VCaP (cell line): ENCODE results near the gene SOX18.

ENCODE experiments used
- H3K27ac ChIP-seq: fragments of 450-650 bp; 2 replicates; pipeline ENCODE4 v1.5.1; 2017
- TF ChIP-seq, protein P1 (sequence below): fragments of 450-650 bp; conservative IDR thresholded peaks from 2 replicates; pipeline ENCODE4 v1.5.1; 2017; ENCODE audit warnings: mild to moderate bottlenecking, moderate library complexity

Gene SOX18

DNA sequence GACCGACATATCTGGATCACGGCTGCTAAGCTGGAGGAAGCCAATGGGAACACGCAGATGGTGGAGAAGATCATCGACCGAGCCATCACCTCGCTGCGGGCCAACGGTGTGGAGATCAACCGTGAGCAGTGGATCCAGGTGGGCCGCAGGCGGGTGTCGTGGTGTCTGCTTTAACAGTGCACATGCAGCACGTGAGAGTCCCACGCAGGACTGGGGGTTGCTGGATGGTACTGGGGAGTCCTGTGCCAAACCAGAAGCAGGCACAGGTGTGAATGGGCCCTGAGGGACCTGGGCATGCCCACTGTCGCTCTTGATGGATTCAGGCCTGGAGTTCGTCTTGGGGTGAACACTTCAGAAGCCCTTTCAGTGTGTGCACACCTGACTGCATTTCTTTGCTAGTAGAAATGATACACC is 38.1 kb downstream of the SOX18 start:
- TF ChIP-seq, protein P1, sequence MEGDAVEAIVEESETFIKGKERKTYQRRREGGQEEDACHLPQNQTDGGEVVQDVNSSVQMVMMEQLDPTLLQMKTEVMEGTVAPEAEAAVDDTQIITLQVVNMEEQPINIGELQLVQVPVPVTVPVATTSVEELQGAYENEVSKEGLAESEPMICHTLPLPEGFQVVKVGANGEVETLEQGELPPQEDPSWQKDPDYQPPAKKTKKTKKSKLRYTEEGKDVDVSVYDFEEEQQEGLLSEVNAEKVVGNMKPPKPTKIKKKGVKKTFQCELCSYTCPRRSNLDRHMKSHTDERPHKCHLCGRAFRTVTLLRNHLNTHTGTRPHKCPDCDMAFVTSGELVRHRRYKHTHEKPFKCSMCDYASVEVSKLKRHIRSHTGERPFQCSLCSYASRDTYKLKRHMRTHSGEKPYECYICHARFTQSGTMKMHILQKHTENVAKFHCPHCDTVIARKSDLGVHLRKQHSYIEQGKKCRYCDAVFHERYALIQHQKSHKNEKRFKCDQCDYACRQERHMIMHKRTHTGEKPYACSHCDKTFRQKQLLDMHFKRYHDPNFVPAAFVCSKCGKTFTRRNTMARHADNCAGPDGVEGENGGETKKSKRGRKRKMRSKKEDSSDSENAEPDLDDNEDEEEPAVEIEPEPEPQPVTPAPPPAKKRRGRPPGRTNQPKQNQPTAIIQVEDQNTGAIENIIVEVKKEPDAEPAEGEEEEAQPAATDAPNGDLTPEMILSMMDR = no peak
- no peak overlapping the region for H3K27ac ChIP-seq

DNA sequence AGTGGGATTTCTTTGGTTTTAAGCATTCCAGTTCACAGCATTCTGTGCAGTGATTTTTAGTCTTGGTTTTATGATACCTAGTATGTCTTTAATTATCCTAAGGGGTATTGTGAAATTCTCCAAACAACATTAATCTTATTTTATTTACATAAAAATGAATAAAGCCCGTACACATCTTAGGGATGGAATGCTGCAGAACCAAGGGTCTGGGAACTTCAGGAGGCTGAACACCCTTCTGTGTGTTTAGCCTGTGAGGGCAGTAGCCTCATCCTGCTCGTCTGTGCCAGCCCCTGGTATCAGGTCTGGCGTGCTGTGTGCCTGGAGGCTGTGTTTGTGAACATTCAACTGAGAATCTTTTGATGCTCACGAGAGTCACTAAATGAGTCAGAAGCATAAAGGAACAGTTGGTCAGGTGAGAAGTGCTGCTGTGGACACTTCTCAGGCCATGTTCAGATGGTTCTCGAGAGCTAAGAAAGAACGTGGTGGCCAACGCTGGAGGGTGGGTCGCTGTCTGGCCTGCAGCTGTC is 38.7 kb downstream of the SOX18 start:
- H3K27ac ChIP-seq = no peak overlapping the region
- TF ChIP-seq, protein P1 = no peak

DNA sequence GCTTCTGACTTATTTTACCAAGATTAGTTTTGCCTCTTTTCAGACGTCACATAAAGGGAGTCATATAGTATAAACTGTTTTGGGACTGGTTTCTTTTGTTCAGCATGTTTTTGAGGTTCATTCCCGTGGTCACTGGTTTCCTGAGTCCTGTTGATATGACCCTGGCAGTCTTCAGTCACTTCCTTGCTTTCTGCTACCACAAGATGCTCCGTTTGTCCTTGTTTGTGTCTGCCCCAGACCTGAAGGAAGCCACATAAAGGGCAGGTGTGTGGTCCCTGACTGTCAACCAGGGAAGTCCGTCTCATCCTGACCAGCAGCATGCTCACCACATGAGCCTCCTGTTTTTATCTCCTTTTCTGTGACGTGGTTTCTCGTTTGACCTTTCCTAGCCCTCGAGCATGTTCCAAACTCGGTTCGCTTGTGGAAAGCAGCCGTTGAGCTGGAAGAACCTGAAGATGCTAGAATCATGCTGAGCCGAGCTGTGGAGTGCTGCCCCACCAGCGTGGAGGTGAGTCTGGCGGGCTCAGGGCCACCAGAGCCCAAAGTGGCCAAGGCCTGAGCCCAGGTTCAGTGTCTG is 39.5 kb downstream of the SOX18 start:
- TF ChIP-seq, protein P1 = no peak
- H3K27ac ChIP-seq = no peak overlapping the region

DNA sequence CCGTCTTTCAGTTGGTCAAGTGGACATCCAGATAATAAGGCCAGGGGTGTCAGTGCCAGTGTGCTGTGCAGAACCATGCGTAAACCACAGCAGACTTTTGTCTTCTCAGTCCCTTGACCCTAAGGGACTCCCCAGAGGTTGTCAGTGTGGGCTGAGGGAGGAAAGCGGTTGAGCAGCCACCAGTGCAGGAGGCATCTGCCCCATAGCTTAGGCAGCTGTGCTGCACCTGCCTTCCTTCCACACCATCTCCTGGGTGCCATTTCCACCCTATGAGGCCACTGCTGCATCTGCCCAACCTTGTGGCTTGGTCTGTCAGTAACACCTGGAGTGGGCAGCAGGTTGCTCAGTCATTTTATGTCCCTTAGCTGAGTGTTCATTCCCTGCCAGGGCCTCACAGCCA is 42.5 kb downstream of the SOX18 start:
- TF ChIP-seq, protein P1 = no peak
- no peak overlapping the region for H3K27ac ChIP-seq

DNA sequence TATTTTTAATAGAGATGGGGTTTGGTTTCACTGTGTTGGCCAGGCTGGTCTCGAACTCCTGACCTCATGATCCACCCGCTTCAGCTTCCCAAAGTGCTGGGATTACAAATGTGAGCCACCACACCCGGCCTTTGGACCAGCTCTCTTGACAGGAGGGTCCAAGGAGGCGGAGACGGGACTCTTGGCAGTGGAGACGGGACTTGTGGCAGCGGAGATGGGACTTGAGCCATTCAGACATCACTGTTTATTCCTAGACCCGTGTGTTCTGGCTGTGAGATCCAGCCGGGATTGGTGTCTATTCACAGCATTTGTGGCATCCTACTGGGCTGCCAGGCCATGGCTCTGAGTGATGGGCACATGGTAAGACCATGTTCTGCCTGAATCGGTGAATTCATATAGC is 42.9 kb downstream of the SOX18 start:
- TF ChIP-seq, protein P1 = no peak
- no peak overlapping the region for H3K27ac ChIP-seq

DNA sequence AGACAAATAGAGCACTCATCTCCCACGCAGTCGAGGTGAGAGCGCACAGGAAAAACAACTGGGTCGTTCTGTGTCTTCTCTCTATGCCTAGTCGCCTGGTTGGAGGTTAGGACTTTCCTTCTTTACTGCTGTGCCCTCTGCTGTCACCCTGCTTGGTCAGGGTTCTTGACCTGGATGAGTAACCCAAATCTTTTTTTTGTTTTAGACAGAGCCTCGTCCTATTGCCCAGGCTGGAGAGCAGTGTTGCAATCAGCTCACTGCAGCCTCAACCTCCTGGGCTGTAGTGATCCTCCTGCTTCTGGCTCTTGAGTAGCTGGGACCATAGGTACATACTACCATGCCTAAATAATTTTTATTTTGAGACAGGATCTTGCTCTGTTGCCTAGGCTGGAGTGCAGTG is 44.0 kb downstream of the SOX18 start:
- H3K27ac ChIP-seq = 0 out of 2 replicates have a peak overlapping the region, but pooled peaks have one; percentile 71
- TF ChIP-seq, protein P1 = no peak

DNA sequence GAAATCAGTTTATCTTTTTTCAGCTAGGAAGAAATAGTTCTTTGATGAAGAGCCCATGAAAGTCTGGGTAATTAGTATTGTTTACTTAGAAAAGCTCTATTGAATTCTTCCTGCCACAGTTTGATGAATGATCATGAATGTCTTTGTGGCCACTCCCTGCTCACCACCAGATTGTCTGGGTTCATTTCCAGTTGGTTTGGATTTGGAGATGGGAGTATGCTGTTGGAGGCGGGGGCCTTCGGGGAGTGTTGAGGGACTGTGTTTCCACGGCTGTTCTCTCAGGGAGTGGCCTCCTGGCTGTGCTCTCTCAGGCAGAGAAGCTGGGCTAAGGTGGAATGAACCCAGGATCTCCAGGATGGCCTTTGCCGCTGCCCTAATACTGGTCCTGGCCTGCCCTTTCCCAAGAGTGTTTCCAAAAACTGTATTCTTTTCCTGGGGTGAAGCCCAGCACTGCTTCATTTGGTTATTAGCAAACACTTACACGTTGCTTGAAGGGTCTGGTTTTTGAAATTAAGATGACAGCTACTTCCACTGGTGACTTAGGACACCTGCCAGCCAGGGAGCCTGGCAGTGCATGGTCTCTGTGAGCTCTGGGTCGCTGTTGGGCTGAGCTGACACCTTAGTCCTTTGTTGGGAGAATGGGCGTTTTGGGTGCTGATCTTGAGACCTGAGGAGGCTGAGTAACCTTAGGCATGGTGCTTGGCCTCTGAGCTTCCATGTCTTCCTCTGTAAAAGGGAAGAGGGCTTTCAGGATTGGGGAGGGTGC is 45.3 kb downstream of the SOX18 start:
- TF ChIP-seq, protein P1 = no peak
- peak overlapping the region; percentile 71; the same call in 1 of the 2 replicates for H3K27ac ChIP-seq
